DND-41 (cell line): ENCODE measurements around the gene DENND2D.

Source experiments
- CTCF ChIP-seq: IDR thresholded peaks from 2 replicates; pipeline ENCODE4 v1.5.1; 2012; ENCODE audit warnings: borderline replicate concordance, low read length, moderate library complexity, mild to moderate bottlenecking; ENCODE audit not compliant: poor library complexity, severe bottlenecking; ENCODE audit errors: extremely low read depth
- EZH2 ChIP-seq: IDR thresholded peaks from 3 replicates; pipeline ENCODE4 v1.6.1; 2012; ENCODE audit warnings: borderline replicate concordance, low read depth, mild to moderate bottlenecking, moderate library complexity, low read length, inconsistent platforms; ENCODE audit not compliant: severe bottlenecking

GRCh38 chr1:111154021-111154999, 46.1 kb downstream of the DENND2D start:
- TF ChIP-seq CTCF (no peak), EZH2 (no peak)
